ENCODE measurements around the gene MYL4. TPM values are rescaled to one million over a fixed set of nuclear protein-coding genes. Genes with fewer than 3 reads are reported as not detected.

The MYL4 gene
- total and polyA plus RNA-seq, 12 donors, result 33.9 to 459 (median 92.5) TPM

DNA sequence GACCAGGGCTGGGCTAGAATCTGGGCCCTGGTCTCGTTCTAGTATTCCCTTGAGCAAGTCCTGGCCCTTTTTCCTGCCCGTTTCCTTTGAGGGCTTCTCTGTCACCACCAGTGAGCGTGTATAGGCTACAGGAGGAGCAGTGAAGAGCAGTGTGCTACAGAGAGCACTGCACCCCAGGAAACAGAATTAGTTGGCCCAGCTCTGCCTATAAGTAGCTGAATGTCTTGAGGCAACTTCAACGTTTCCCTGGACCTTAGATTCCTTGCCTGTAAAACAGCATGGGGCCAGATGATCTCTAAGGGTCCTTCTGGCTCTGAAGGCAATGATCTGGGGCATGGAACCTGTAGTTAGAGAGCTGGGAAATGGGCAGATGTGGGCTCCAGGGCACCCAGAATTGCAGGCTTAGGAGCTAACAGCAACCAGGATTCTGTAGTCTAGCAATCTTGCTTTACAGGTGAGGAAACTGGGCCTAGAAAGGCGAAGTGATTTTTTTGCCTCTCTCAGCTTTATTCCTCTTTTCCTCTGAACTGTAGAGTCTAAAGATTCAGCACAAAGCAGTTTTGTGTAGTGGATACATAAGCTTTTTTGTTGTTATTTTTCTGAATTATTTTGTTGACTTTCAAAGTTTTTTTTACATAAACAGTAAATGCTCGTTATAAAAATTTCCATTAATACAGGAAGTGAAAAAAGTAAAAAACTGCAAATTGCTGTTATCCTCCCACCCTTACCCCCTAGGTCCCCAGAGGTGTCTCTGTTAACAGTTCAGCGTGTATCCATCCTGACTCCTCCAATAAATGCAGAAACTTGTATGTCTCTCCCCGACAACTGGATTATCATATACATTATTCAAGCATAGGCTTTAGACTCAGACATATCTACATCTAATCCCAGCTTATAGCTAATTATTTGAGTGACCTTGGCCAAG, 1.7 kb upstream of the MYL4 start:
- Histone ChIP-seq H3K9me3 (no peaks in the 10 kb centered on the region), H3K27me3 (no peaks in the 10 kb centered on the region), H3K27ac (peak overlapping the region in 3 of 10 donors; percentile 4 to 92 (median 91)), H3K4me1 (peaks cover 6 to 61% (median 45%) of the 10 kb centered on the region in 9 donors), H3K4me3 (no peak overlapping the region), H3K36me3 (no peaks in the 10 kb centered on the region)
- DNase-seq (no peak), ATAC-seq (no peak)
- 78 to 82% methylated on average over 8 of the region's 8 CpGs for WGBS, 2 donors
- TF ChIP-seq, protein P1, sequence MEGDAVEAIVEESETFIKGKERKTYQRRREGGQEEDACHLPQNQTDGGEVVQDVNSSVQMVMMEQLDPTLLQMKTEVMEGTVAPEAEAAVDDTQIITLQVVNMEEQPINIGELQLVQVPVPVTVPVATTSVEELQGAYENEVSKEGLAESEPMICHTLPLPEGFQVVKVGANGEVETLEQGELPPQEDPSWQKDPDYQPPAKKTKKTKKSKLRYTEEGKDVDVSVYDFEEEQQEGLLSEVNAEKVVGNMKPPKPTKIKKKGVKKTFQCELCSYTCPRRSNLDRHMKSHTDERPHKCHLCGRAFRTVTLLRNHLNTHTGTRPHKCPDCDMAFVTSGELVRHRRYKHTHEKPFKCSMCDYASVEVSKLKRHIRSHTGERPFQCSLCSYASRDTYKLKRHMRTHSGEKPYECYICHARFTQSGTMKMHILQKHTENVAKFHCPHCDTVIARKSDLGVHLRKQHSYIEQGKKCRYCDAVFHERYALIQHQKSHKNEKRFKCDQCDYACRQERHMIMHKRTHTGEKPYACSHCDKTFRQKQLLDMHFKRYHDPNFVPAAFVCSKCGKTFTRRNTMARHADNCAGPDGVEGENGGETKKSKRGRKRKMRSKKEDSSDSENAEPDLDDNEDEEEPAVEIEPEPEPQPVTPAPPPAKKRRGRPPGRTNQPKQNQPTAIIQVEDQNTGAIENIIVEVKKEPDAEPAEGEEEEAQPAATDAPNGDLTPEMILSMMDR (IDR thresholded peaks at IDR 0.05), result no peak
- intact Hi-C loops (cut with DNase I), result no loop called here

DNA sequence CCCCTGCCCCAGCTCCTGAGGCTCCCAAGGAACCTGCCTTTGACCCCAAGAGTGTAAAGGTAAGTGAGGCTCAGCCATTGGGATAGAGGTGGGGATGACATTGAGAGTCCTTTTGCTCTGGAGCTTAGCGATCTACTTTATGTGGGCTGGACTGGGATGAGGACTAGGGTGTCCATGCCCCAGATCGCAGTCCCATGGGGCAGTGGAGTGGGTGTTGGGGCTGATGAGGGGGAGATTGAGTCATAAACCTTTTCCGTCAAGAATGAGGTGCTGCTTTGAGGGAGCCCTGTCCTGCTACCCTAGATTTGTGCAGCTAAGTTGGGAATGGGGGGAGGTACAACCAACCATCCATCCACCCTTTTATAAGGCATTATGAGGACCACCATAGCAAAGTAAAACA, 351 bp downstream of the MYL4 start:
- no peak overlapping the region for H3K4me3 ChIP-seq
- intact Hi-C loops (cut with DNase I), result no loop called here
- TF ChIP-seq, protein P1 (IDR thresholded peaks at IDR 0.05), result no peak
- H3K27ac ChIP-seq, result peak overlapping the region in 3 of 10 donors; percentile 12 to 49 (median 27)
- H3K27me3 ChIP-seq, result no peaks in the 10 kb centered on the region
- peaks cover 6 to 49% (median 34%) of the 10 kb centered on the region in 9 donors for H3K4me1 ChIP-seq
- H3K9me3 ChIP-seq, result no peaks in the 10 kb centered on the region
- H3K36me3 ChIP-seq, result no peaks in the 10 kb centered on the region
- DNase-seq (no peak), ATAC-seq (no peak)
- WGBS, 2 donors, result 78 to 86% methylated on average over 3 of the region's 3 CpGs

DNA sequence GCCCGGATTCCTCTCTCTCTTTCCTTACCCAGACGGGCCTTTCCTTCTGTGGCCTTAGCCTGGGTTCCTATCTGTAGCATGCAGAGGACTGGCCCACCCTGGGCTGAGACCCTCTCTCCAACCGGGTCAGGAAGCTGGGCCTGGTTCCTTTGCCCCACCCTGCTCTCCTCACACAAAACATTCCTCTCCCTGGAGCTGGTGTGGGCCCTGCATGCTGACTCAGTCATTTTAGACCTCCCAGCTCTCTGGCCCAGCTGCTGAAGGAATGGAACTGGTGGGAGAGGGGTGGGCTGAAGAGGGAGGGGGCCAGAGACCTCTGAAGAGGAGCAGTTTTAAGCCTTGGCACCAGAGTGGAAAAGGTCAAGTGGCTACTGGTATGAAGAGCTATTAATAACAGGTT, 957 bp downstream of the MYL4 start:
- Histone ChIP-seq H3K9me3 (no peaks in the 10 kb centered on the region), H3K4me3 (no peak overlapping the region), H3K36me3 (no peaks in the 10 kb centered on the region), H3K4me1 (peaks cover under 1 to 43% (median 28%) of the 10 kb centered on the region in 9 donors), H3K27ac (peak overlapping the region in 4 of 10 donors; percentile 15 to 52 (median 34)), H3K27me3 (no peaks in the 10 kb centered on the region)
- ATAC-seq (peak in 6 of 8 donors; percentile 6 to 38 (median 21)), DNase-seq (no peak)
- TF ChIP-seq, protein P1 (IDR thresholded peaks at IDR 0.05), result no peak
- 32 to 61% methylated on average over 3 of the region's 3 CpGs for WGBS, 2 donors
- intact Hi-C loops (cut with DNase I), result no loop called here

DNA sequence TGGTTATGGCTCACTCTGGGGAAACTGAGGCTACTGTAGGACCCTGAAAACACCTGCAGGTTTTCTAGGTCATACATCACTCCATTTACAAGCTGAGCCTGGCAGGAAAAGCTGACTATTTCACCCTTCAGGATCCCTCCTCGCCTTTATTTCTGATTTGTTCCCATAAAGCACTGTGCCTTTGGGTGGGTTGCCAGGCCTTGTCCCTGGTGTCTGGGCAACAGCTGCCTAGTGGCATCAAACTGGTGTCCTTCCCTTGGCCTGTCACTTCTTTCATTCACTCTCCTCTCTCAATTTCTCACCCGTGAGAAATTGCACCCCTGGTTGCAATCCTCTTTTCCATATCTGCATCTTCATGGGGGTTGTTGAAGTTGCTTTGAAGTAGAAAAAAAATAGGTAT, 1.6 kb downstream of the MYL4 start:
- Histone ChIP-seq H3K27me3 (no peaks in the 10 kb centered on the region), H3K36me3 (no peaks in the 10 kb centered on the region), H3K4me3 (no peak overlapping the region), H3K27ac (peak overlapping the region in 3 of 10 donors; percentile 15 to 41 (median 27)), H3K9me3 (no peaks in the 10 kb centered on the region), H3K4me1 (peaks cover 0 to 36% (median 22%) of the 10 kb centered on the region in 9 donors)
- TF ChIP-seq, protein P1 (IDR thresholded peaks at IDR 0.05), result no peak
- intact Hi-C loops (cut with DNase I), result no loop called here
- no peak for DNase-seq
- WGBS, 2 donors, result 59 to 63% methylated on average over 2 of the region's 2 CpGs
- no peak for ATAC-seq
